ENCODE measurements around the gene RTN4R.

- TF ChIP-seq CTCF (IDR thresholded peaks at IDR 0.05; ENCODE audit: low read depth, low read length, poor library complexity, severe bottlenecking) (no peak), EZH2phosphoT487 (IDR thresholded peaks at IDR 0.05; ENCODE audit: borderline replicate concordance, low read length) (no peak)
These were observed 7.9 kb downstream of the RTN4R start for GRCh38 chr22:20260071-20260765.

All from DOHH2 (cell line).